HL-60 (cell line): Measurements from ENCODE around the gene MTCH2.
"Not testable (repeated sequence)": the region's sequence is repeated elsewhere in the genome, so short reads cannot be mapped to it uniquely, and the experiment has no call there.

Experiments
- DNase-seq, 2 experiments: peaks; one replicate each; pipeline ENCODE4 v3.0.0-alpha.2; 2010 to 2020; ENCODE audit warnings: low read depth in 1 of 2, low spot score in 1 of 2
- H3K27ac ChIP-seq: fragments of 250-450 bp; sonication (Bioruptor Pico); replicated peaks from 2 replicates; pipeline ENCODE4 v1.5.1; 2020; ENCODE audit warnings: mild to moderate bottlenecking, moderate library complexity
- H3K27me3 ChIP-seq: fragments of 250-450 bp; sonication (Bioruptor Pico); 2 replicates; pipeline ENCODE4 v1.5.1; 2021; ENCODE audit warnings: mild to moderate bottlenecking, moderate library complexity; ENCODE audit not compliant: insufficient read depth, poor library complexity, severe bottlenecking
- H3K4me3 ChIP-seq: replicated peaks from 2 replicates; pipeline ENCODE4 v1.5.1; 2011; ENCODE audit warnings: mild to moderate bottlenecking, control low read depth, low read length; ENCODE audit not compliant: insufficient read depth
- CTCF ChIP-seq: IDR thresholded peaks from one replicate; pipeline ENCODE4 v1.5.1; 2011; ENCODE audit warnings: low read length, control low read depth, inconsistent platforms; ENCODE audit not compliant: insufficient read depth
- GABPA ChIP-seq: IDR thresholded peaks from 2 replicates; pipeline ENCODE4 v1.6.1; 2012; ENCODE audit warnings: low read depth
- POLR2AphosphoS5 ChIP-seq: IDR thresholded peaks from 2 replicates; pipeline ENCODE4 v1.6.1; 2012; ENCODE audit warnings: low read depth
- REST ChIP-seq: IDR thresholded peaks from 2 replicates; pipeline ENCODE4 v1.6.1; 2012; ENCODE audit warnings: low read depth; ENCODE audit not compliant: insufficient replicate concordance
- SPI1 ChIP-seq: IDR thresholded peaks from 2 replicates; pipeline ENCODE4 v1.6.1; 2012; ENCODE audit warnings: low read depth, mild to moderate bottlenecking, borderline replicate concordance

Gene MTCH2

GRCh38 chr11:47645500-47645899 is 3.1 kb upstream of the MTCH2 start:
- DNase-seq = no peak
- no peak for TF ChIP-seq SPI1
- no peak for TF ChIP-seq GABPA
- no peak for TF ChIP-seq REST
- no peak for TF ChIP-seq CTCF
- no peak for TF ChIP-seq POLR2AphosphoS5
- H3K27ac ChIP-seq = no peak overlapping the region
- H3K27me3 ChIP-seq = no peaks in the 10 kb centered on the region
- H3K4me3 ChIP-seq = no peak overlapping the region

- Histone ChIP-seq H3K4me3 (peak overlapping the region; percentile 89), H3K27me3 (no peaks in the 10 kb centered on the region), H3K27ac (peak overlapping the region; percentile 96)
- TF ChIP-seq GABPA (no peak), CTCF (no peak), REST (no peak)
- no peak for DNase-seq
Observed at GRCh38 chr11:47641600-47642098, 710 bp downstream of the MTCH2 start.

- not testable (repeated sequence) for H3K27me3 ChIP-seq, H3K4me3 ChIP-seq, H3K27ac ChIP-seq, DNase-seq
Observed at GRCh38 chr11:47640506-47640905, 1.9 kb downstream of the MTCH2 start.

- not testable (repeated sequence) for H3K4me3 ChIP-seq, DNase-seq, H3K27ac ChIP-seq, H3K27me3 ChIP-seq
Observed at GRCh38 chr11:47636331-47636730, 6.0 kb downstream of the MTCH2 start.

GRCh38 chr11:47631473-47631872 is 10.9 kb downstream of the MTCH2 start:
- Histone ChIP-seq H3K4me3 (no peak overlapping the region), H3K27ac (no peak overlapping the region), H3K27me3 (no peaks in the 10 kb centered on the region)
- DNase-seq = no peak
- TF ChIP-seq REST = no peak
- no peak for TF ChIP-seq SPI1
- TF ChIP-seq POLR2AphosphoS5 = no peak
- no peak for TF ChIP-seq CTCF
- no peak for TF ChIP-seq GABPA
